GM10847 (cell line): Measurements from ENCODE around the gene DTD1.

Experiments
- POLR2A ChIP-seq: IDR thresholded peaks from 2 replicates; pipeline ENCODE4 v1.6.1; 2011; ENCODE audit not compliant: insufficient read length; ENCODE audit errors: extremely low read depth

Gene DTD1

GRCh38 chr20:18589941-18590674 lies 2.3 kb downstream of the DTD1 start:
- no peak for TF ChIP-seq POLR2A

- no peak for TF ChIP-seq POLR2A
Observed at GRCh38 chr20:18596270-18596669, 8.4 kb downstream of the DTD1 start.

GRCh38 chr20:18609741-18610140 lies 21.9 kb downstream of the DTD1 start:
- no peak for TF ChIP-seq POLR2A

GRCh38 chr20:18611492-18611891 lies 23.6 kb downstream of the DTD1 start:
- TF ChIP-seq POLR2A, result no peak

- no peak for TF ChIP-seq POLR2A
Observed at GRCh38 chr20:18613553-18613952, 25.7 kb downstream of the DTD1 start.

GRCh38 chr20:18614244-18614643 lies 26.4 kb downstream of the DTD1 start:
- no peak for TF ChIP-seq POLR2A

GRCh38 chr20:18615020-18615650 lies 27.3 kb downstream of the DTD1 start:
- no peak for TF ChIP-seq POLR2A

GRCh38 chr20:18621004-18621403 lies 33.1 kb downstream of the DTD1 start:
- no peak for TF ChIP-seq POLR2A

GRCh38 chr20:18623156-18623910 lies 35.5 kb downstream of the DTD1 start:
- TF ChIP-seq POLR2A, result no peak

GRCh38 chr20:18624948-18625347 lies 37.1 kb downstream of the DTD1 start:
- no peak for TF ChIP-seq POLR2A

- TF ChIP-seq POLR2A, result no peak
Observed at GRCh38 chr20:18625907-18626655, 38.2 kb downstream of the DTD1 start.

GRCh38 chr20:18628330-18628920 lies 40.6 kb downstream of the DTD1 start:
- TF ChIP-seq POLR2A, result no peak

GRCh38 chr20:18632196-18632789 lies 44.4 kb downstream of the DTD1 start:
- TF ChIP-seq POLR2A, result no peak

- no peak for TF ChIP-seq POLR2A
Observed at GRCh38 chr20:18633411-18633810, 45.6 kb downstream of the DTD1 start.

GRCh38 chr20:18634501-18634900 lies 46.6 kb downstream of the DTD1 start:
- TF ChIP-seq POLR2A, result no peak
